HCT116 (cell line): ENCODE data around the gene KY. TPM values are rescaled to one million over a fixed set of nuclear protein-coding genes. Genes with fewer than 3 reads are reported as not detected.

Experiments
- ATAC-seq: fragments of 200-7000 bp; cut with Tn5 transposase; 2 replicates; pipeline ENCODE4 v1.9.1; 2020; ENCODE audit warnings: mild to moderate bottlenecking, moderate library complexity
- BruUV-seq: library from RNA; stranded (reverse); fragments of 400-500 nt; replicated peaks from 2 replicates; lab custom pipeline; 2021; lab: Mats Ljungman, UMichigan
- CTCF ChIA-PET: fragments of 300-600 bp; sonication (Branson Sonifier 250); formaldehyde crosslinking; loops from one replicate; lab custom pipeline; 2021; ENCODE audit warnings: antibody characterized with exemption; lab: Charles Lee
- POLR2A ChIA-PET: fragments of 300-600, 350-600 bp; sonication (Branson Sonifier 250); formaldehyde crosslinking; loops from one replicate; lab custom pipeline; 2021; ENCODE audit warnings: antibody characterized with exemption; lab: Charles Lee
- RAD21 ChIA-PET, 2 experiments: fragments of 300-600 bp; sonication (Branson Sonifier 250); formaldehyde crosslinking; loops; one replicate each; lab custom pipeline; 2023; ENCODE audit warnings: low total read pairs in 2 of 2; ENCODE audit not compliant: uncharacterized antibody in 2 of 2, unreplicated experiment in 2 of 2, low non-redundant PET in 1 of 2; lab: Charles Lee
- DNase-seq: peaks from one replicate; pipeline ENCODE4 v3.0.0-alpha.2; 2010; ENCODE audit warnings: low read depth, low spot score
- H2AFZ ChIP-seq: fragments of 200-600 bp; shearing (Covaris generic), sonication (generic); 2 replicates; pipeline ENCODE4 v1.6.1; 2017; ENCODE audit warnings: low read depth, mixed run types, mixed read lengths, antibody characterized with exemption, low read length; ENCODE audit not compliant: poor library complexity, severe bottlenecking
- H3K27ac ChIP-seq: 2 replicates; pipeline ENCODE4 v1.5.1; 2012; ENCODE audit warnings: low read depth, low read length
- H3K27me3 ChIP-seq: fragments of 200-600 bp; sonication (generic); 2 replicates; pipeline ENCODE4 v1.6.1; 2016; ENCODE audit warnings: mixed run types, low read length, mixed read lengths; ENCODE audit not compliant: insufficient read depth
- H3K36me3 ChIP-seq, 2 experiments: fragments of 200-500 bp in 1 of 2; fragments of 200-600 bp in 1 of 2; sonication (Bioruptor generic) in 1 of 2; sonication (generic) in 1 of 2; 2 replicates each; pipeline versions ENCODE4 v1.5.1 to v1.6.1; 2014 to 2016; ENCODE audit warnings: low read length in 2 of 2, inconsistent platforms in 1 of 2, mixed read lengths in 1 of 2, mixed run types in 1 of 2; ENCODE audit not compliant: insufficient read depth in 2 of 2, control insufficient read depth in 1 of 2
- H3K4me1 ChIP-seq, 2 experiments: fragments of 200-600 bp in 1 of 2; sonication (generic) in 1 of 2; 2 replicates each; pipeline versions ENCODE4 v1.5.1 to v1.6.1; 2012 to 2017; ENCODE audit warnings: low read length in 2 of 2, inconsistent platforms in 1 of 2, mild to moderate bottlenecking in 1 of 2, mixed read lengths in 1 of 2, mixed run types in 1 of 2, moderate library complexity in 1 of 2; ENCODE audit not compliant: insufficient read depth in 2 of 2, control insufficient read depth in 1 of 2
- H3K4me2 ChIP-seq: fragments of 200-600 bp; sonication (generic); 2 replicates; pipeline ENCODE4 v1.6.1; 2017; ENCODE audit warnings: mixed run types, low read length, mixed read lengths
- H3K4me3 ChIP-seq, 2 experiments: fragments of 200-600 bp in 1 of 2; sonication (generic) in 1 of 2; replicated peaks in 1 of 2; 2 replicates each; pipeline ENCODE4 v1.5.1; 2011 to 2016; ENCODE audit warnings: low read length in 2 of 2, control low read depth in 1 of 2, low read depth in 1 of 2, mild to moderate bottlenecking in 1 of 2, mixed read lengths in 1 of 2, mixed run types in 1 of 2
- H3K79me2 ChIP-seq: fragments of 200-600 bp; sonication (generic); 2 replicates; pipeline ENCODE4 v1.6.1; 2017; ENCODE audit warnings: mild to moderate bottlenecking, mixed run types, low read length, moderate library complexity, mixed read lengths; ENCODE audit not compliant: insufficient read depth
- H3K9ac ChIP-seq: fragments of 200-600 bp; sonication (generic); 2 replicates; pipeline ENCODE4 v1.6.1; 2016; ENCODE audit warnings: low read length, mixed read lengths
- H3K9me2 ChIP-seq: fragments of 200-600 bp; sonication (generic), shearing (Covaris generic); 2 replicates; pipeline ENCODE4 v1.6.1; 2017; ENCODE audit warnings: mixed run types, mild to moderate bottlenecking, moderate library complexity; ENCODE audit not compliant: insufficient read depth
- H3K9me3 ChIP-seq, 2 experiments: fragments of 200-500 bp in 1 of 2; fragments of 200-600 bp in 1 of 2; sonication (Bioruptor generic) in 1 of 2; sonication (generic) in 1 of 2; 2 replicates each; pipeline ENCODE4 v1.6.1; 2014 to 2017; ENCODE audit warnings: low read length in 2 of 2, mixed read lengths in 2 of 2, inconsistent platforms in 1 of 2, low read depth in 1 of 2, mild to moderate bottlenecking in 1 of 2, mixed run types in 1 of 2, moderate library complexity in 1 of 2; ENCODE audit not compliant: control insufficient read depth in 1 of 2, insufficient read depth in 1 of 2
- H4K20me1 ChIP-seq: fragments of 200-600 bp; sonication (generic), shearing (Covaris generic); 2 replicates; pipeline ENCODE4 v1.6.1; 2017; ENCODE audit warnings: mixed run types, mild to moderate bottlenecking, moderate library complexity; ENCODE audit not compliant: insufficient read depth
- EZH2 ChIP-seq: fragments of 200-600 bp; sonication (generic); IDR thresholded peaks from 2 replicates; pipeline ENCODE4 v1.6.1; 2017; ENCODE audit warnings: antibody characterized with exemption, mixed run types
- JUND ChIP-seq: IDR thresholded peaks from 2 replicates; pipeline ENCODE4 v1.6.1; 2012
- REST ChIP-seq: IDR thresholded peaks from 2 replicates; pipeline ENCODE4 v1.6.1; 2012; ENCODE audit warnings: low read depth
- SIN3A ChIP-seq: IDR thresholded peaks from 2 replicates; pipeline ENCODE4 v1.6.1; 2012; ENCODE audit warnings: low read depth
- intact Hi-C: fragments of 100-400 bp; cut with micrococcal nuclease; formaldehyde crosslinking; loops from 2 replicates; pipeline ENCODE4 v1.10.0; 2022
- total RNA-seq: library from RNA; stranded (reverse); gene quantifications from one replicate; pipeline ENCODE4 v1.2.1, GENCODE V29; 2021; ENCODE audit not compliant: unreplicated experiment

Gene KY
- total RNA-seq, 1 experiment from 2014 or later, result not detected

DNA sequence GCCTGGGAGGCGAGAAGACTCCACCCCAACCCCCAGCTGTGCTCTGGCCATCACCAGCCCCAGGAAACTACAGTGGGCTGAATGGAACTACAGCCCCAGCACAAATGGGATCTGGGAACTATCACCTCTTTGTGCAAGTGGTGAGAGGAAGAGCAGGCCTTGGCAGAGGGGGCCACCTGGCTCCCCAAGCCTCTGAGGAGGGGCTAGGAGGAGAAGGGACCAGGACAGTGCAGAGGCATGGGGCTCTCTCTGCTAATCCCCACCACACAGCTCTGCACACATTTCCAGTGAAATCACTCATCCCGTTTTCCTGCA is 31.6 kb downstream of the KY start:
- Histone ChIP-seq H3K4me2 (no peak overlapping the region), H4K20me1 (no peaks in the 10 kb centered on the region), H3K27ac (no peak overlapping the region), H3K27me3 (no peaks in the 10 kb centered on the region), H3K9me2 (no peaks in the 10 kb centered on the region), H3K4me3 (no peak overlapping the region), H3K9ac (no peak overlapping the region), H3K4me1 (no peaks in the 10 kb centered on the region), H3K36me3 (no peaks in the 10 kb centered on the region), H3K79me2 (no peaks in the 10 kb centered on the region), H3K9me3 (no peaks in the 10 kb centered on the region), H2AFZ (no peak overlapping the region)
- no peak for TF ChIP-seq EZH2
- intact Hi-C loops, result no loop called here
- ATAC-seq, result no peak
- no TSS peak for BruUV-seq
- ChIA-PET POLR2A (no interaction called here), CTCF (no interaction called here), RAD21 (no interaction called here)
- DNase-seq, result no peak

GRCh38 chr3:134618478-134619300 is 32.1 kb downstream of the KY start:
- no peak for DNase-seq
- ChIA-PET POLR2A (no interaction called here), CTCF (no interaction called here)
- Histone ChIP-seq H3K27me3 (no peaks in the 10 kb centered on the region; the same call in 1 of the 2 replicates), H2AFZ (no peak overlapping the region), H3K27ac (no peak overlapping the region), H3K9ac (no peak overlapping the region), H4K20me1 (no peaks in the 10 kb centered on the region), H3K9me3 (no peaks in the 10 kb centered on the region), H3K4me2 (no peak overlapping the region), H3K36me3 (no peaks in the 10 kb centered on the region)
- intact Hi-C loops, result no loop called here
- BruUV-seq, result no TSS peak
- no peak for TF ChIP-seq JUND
- no peak for TF ChIP-seq REST
- no peak for TF ChIP-seq SIN3A
- TF ChIP-seq, all 23 proteins: peak for 0
- ATAC-seq, result no peak
- H3K4me1 ChIP-seq, result no peaks in the 10 kb centered on the region
- RAD21 ChIA-PET, result no interaction called here
- H3K9me2 ChIP-seq, result no peaks in the 10 kb centered on the region
- H3K79me2 ChIP-seq, result no peaks in the 10 kb centered on the region
- no peak overlapping the region for H3K4me3 ChIP-seq
